ENCODE data around the gene OSGIN1. TPM values are rescaled to one million over a fixed set of nuclear protein-coding genes. Genes with fewer than 3 reads are reported as not detected.

Gene OSGIN1, protein sequence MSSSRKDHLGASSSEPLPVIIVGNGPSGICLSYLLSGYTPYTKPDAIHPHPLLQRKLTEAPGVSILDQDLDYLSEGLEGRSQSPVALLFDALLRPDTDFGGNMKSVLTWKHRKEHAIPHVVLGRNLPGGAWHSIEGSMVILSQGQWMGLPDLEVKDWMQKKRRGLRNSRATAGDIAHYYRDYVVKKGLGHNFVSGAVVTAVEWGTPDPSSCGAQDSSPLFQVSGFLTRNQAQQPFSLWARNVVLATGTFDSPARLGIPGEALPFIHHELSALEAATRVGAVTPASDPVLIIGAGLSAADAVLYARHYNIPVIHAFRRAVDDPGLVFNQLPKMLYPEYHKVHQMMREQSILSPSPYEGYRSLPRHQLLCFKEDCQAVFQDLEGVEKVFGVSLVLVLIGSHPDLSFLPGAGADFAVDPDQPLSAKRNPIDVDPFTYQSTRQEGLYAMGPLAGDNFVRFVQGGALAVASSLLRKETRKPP
- total RNA-seq (ENCODE audit: insufficient read depth, low replicate concordance) = not detected

DNA sequence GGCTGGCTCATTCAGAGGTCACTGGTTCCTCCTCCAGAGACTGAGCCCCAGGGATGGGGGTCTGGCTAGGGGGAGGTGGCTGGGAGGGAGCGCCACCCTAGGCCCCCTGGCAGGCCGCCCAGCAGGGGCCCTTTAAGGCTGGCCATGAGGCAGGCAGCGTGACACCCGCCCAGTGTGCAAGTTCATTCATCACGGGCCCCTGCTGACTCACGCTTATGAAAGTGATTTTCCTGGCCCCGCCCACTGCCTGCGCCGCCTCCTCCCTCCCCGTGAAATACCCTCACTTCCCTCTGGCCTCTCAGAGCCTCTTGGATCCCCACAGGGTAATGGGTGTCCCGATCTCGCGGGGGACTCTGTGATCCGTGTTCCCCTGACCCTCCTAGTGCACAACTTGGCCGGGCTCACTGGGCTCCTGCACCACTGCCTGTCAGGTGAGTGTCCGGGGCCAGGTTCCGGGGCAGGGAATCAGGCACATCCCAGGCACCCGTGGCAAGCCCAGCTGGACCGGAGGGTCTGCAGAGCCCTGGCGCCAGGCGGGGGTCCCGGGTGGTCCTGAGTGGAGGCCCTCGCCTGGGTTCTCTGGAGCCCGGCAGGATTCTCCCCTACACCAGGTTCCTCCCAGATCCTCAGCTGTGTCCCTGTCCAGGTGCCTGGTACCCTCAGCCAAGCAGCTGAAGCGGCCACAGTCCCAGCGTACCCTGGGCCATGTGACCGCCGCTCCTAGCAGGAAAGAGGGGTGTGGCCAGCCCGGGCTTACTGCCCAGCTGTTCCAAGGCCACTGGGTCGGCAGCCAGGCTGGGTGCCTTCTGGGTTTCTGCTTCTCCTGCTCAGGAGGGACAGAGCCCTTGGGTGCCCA, at the start of gene OSGIN1:
Gene OSGIN1 (plus strand): TSS at position 301 of the 856 bp plus-strand sequence. CDS start 4,432 bp downstream, outside the sequence.
- DNase-seq (ENCODE audit: low spot score) = peak; percentile 91

DNA sequence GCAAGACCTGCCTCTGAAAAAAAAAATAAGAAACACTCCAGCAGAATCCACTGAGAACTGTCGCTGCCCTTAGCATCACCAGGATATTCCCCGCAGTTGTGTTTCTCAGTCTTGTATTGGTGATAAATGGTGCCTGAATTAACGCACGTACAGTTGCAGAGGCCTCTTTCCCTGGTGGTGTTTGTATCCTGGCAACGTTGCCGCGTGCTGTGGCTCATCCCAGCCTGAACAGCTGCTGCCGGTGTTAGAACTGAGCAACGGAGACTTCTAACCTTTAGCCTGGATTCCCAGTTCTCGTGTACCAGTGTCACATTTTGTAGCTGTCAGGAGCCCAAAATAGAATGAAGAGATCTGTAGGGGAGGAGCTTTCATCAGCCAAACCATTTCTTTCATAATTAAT, 49.3 kb upstream of the OSGIN1 start:
- DNase-seq (ENCODE audit: low spot score) = peak; percentile 27

DNA sequence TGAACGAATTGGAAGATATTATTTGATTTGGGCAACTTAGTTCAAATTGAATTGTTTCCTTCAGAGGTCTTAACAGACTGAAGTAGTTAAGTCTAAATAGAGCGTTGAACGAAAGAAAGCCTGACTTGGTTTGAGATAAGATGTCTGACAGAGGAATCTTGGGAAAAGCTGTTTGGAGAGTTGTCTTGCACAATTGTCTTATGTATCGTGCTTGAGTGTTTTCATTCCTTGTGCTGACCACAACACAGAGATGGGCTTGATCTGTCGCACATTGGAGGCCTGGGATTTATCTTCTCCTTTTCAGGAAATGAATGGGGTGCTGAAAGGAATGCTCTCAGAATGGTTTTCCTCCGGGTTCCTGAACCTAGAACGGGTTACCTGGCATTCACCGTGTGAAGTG, 46.4 kb upstream of the OSGIN1 start:
- peak; percentile 15 for DNase-seq (ENCODE audit: low spot score)

DNA sequence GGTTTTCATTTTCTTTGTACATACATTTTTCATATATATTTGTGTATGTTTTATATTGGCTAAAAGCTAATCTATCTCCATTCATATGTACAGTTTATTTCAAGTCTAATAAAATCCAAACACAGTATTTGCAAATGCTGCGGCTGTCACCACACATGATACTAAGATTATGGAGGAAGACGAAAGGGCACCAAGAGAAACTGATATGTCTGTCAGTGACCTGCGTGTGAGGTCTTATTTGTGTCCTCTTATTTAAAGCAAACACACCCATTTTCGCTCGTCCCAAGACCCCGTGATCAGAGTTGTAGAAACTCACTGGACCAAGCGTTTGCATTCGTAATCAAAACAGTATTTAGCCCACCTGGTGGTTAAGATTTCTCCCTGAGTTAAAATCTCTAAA, 45.9 kb upstream of the OSGIN1 start:
- DNase-seq (ENCODE audit: low spot score) = no peak

DNA sequence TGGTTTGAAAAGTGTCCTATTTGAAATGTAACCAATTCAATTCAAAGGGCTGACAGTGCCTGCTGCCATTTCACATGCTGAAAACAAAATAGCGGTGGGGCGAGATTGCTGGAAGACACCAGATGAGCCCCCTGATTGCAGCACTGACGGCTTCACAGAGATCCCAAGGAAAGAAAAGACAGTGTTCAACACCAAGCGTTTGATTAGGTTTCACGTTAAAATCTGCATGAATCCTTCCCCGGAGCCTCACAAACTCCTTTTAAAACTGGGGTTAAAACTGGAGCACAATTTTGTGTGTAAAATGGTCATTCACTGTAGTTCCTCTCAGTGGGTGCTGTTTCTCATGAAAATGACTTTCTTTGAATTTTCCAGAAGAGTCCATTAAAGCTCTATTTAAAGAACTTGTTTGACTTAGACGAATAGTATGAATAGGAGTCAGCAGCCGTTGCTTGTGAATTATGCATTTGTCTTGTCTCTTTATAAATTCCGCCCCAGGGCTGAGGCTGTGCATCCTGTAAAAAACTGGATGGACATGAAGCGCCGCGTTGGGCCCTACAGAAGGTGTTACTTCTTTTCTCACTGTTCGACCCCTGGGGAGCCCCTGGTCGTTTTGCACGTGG, 45.3 kb upstream of the OSGIN1 start:
- no peak for DNase-seq (ENCODE audit: low spot score)

DNA sequence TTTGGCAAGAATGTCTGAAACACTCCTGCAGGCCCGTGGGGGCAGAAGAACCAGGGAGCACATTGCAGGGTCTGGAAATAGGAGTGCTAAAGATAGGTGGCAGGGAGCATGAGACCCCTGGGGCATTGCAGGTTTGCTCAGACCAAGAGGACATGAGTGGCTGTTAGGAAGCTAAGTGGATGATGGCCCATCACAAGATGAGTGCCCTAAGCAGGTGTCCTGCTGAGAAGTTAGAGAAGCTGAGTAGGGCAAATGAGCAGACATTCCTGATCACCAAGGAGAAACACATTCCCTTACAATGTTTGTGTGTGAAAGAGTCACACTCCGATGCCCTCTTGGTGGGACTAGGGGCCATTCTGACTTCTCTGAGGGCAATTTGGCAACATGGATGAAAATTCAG, 44.2 kb upstream of the OSGIN1 start:
- no peak for DNase-seq (ENCODE audit: low spot score)

DNA sequence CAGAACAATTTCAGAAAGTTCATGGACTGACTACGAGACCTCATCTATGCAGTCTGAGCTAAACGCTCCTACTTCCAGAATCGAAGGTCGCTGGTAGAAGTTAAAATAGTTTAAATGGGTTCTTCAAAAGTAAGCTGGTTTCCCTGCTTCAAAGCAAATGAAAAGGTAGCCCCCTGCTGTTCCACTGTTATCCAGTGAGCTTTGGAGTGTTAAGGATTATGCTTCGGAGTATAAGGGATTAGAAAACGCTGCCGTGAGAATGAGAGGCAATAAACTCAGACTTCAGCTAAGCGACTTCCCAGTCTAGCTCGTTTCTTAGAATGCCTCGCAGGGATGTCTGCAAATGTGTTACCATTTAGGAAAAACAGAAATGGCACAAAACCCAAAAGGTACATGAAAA, 41.8 kb upstream of the OSGIN1 start:
- DNase-seq (ENCODE audit: low spot score) = no peak

DNA sequence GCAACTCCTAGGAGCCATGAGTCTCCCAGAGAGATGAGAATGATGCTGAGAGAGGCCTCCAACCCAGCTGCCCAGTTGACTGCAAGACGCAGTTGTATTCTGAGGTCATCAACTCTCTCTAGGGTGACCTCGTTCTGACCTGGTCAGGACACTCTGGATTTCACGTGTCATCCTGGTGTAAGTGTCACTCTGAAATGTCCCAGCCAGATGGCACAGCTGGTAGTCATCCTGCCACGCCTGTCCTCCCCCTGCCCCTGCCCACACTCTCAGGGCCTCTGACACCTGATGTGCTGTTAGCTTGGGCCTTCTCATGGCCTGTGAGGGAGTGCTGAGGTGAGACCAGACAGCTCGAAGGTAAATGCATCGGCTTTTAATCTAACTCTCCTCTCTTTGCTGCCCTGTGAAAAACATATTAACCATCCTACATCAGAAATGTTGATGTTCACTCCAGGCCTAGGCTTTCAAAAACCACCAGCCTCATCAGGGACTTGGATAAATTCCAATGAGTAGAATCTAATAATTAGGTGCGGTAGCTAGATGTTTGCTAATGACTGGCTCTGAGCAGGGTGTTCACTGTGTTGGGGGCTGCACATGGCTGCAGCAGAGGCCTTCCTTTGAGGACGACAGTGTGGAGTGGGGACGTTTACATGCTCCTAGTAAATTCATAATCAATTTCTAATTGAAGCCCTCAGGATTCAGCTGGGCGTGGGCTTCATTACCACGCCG, 40.4 kb upstream of the OSGIN1 start:
- no peak for DNase-seq (ENCODE audit: low spot score)

DNA sequence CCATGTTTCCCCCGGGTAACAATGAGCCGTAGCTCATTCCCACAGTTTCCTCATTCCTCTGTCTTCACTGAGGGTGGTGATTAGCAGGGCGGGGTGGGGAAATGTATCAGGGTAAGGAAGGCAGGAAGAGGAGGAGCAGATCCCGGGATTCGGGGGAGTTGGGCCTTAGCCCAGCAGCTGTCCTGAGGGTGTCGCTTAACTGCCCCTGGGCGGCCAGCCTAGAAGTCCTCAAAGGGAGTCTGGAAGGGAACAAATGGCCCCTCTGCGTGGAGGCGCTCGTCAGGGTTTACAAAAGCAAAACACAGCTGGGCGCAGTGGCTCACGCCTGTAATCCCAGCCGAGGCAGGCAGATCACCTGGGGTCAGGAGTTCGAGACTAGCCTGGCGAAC, 39.8 kb upstream of the OSGIN1 start:
- no peak for DNase-seq (ENCODE audit: low spot score)

DNA sequence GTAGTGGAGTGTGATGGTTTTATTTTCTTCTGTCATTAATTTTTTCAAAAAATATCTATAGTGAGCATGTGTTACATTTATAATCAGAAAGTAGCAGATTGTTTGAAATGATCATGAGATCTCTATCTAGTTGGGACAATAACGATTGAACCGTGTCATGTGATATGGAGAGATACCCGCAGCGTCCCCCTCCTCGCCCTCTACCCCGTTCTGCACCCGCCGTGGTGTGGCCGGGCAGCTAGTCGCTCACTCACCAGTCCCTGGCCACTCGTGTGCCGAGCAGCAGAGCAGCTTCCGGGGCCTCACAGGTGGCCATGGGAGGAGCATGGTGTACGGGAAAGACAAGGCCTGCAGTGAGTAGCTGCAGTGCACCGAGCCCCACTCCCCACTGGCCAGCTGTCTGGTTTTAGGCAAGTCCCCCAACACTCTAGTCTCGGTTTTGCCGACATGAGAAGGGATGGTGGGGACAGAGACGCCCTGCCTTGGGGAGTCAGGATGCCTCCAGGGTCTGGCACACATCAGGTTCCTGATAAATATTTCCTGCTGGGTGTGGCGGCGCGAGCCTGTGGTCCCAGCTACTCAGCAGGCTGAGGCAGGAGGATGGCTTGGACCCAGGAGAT, 38.8 kb upstream of the OSGIN1 start:
- DNase-seq (ENCODE audit: low spot score) = no peak

DNA sequence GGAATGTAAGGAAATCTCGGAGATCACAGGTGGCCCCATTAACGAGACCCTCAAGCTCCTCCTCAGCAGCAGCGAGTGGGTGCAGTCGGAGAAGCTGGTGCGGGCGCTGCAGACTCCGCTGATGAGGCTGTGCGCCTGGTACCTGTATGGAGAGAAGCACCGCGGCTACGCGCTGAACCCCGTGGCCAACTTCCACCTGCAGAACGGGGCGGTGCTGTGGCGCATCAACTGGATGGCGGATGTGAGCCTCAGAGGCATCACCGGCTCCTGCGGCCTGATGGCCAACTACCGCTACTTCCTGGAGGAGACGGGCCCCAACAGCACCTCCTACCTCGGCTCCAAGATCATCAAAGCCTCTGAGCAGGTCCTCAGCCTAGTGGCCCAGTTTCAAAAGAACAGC, 38.0 kb upstream of the OSGIN1 start:
- no peak for DNase-seq (ENCODE audit: low spot score)

DNA sequence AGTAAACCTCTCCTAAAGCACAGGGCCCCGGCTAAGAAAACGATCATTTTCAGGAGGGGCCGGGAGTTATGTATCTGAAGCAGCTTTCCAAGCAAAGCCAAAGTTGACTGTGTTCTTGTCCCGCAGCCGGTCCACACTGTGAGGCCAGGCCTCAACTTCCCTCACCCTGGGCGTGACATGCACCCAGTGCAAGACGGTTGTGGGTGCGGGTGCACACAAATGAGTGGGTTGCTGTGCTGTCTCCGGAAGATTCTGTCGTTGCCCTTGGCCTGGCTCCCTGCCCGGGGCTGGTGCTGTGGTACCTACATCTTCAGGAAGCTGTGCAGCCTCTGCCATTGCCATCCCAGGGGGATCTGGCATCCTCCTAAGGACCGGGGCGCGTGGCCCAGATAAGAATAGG, 37.5 kb upstream of the OSGIN1 start:
- DNase-seq (ENCODE audit: low spot score) = no peak

DNA sequence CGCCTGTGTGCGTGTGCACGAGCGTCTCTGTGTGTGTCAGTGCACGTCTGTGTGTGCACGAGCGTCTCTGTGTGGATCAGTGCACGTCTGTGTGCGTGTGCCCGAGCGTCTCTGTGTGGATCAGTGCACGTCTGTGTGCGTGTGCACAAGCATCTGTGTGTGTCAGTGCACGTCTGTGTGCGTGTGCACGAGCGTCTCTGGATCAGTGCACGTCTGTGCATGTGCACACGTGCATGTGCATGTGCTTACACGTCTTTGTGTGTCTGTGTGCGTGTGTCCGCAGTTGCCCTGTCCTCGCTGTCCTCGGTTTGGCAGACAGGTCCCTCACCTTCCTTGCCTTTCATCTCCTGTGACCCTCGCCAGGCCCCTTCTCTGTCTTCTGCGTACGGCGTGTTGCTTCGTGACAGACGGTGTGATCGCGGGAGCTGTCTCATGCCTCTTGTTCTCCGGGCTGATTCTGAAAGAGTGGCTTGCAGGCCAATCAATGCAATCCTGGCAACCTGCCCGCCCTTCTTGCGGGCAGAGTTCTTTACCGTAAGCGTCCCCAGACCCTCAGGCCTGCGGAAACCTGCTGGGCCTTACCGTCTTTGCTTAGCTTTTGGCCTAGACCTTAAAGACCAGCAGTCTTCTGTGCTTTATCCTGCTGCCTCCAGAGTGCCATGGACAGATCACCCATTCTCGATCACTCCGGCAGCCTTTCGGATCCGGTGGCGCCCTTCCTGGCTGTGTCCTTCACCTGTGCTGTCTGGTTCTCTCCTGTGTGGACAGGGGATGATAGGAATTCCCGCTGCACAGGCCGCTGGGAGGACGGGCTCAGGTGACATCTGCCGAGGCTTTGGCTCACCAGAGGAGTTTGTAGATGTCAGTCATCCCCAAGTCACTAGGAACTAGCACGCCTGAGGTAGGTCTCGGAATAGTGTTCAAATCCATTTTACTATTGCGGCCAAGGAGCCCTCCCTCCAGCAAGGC, 35.6 kb upstream of the OSGIN1 start:
- no peak for DNase-seq (ENCODE audit: low spot score)

DNA sequence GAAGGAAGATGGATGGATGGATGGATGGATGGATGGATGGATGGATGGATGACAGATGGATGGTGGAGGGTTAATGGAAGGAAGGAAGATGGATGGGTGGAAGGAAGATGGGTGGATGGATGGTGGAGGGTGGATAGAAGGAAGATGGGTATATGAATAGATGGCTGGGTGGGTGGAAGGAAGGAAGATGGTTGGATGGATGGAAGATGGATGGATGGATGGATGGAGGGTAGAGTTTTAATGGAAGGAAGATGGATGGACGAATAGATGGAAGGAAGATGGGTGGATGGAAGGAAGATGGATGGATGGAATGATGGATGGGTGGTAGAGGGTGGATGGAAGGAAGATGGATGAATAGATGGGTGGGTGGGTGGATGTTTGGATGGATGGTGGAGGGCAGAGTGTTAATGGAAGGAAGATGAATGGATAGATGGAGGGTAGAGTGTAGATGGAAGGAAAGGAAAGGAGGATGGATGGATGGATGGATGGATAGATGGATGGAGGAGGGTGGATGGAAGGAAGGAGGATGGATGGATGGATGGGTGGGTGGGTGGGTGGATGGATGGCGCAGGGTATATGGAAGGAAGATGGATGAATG, 32.0 kb upstream of the OSGIN1 start:
- DNase-seq (ENCODE audit: low spot score) = no peak

DNA sequence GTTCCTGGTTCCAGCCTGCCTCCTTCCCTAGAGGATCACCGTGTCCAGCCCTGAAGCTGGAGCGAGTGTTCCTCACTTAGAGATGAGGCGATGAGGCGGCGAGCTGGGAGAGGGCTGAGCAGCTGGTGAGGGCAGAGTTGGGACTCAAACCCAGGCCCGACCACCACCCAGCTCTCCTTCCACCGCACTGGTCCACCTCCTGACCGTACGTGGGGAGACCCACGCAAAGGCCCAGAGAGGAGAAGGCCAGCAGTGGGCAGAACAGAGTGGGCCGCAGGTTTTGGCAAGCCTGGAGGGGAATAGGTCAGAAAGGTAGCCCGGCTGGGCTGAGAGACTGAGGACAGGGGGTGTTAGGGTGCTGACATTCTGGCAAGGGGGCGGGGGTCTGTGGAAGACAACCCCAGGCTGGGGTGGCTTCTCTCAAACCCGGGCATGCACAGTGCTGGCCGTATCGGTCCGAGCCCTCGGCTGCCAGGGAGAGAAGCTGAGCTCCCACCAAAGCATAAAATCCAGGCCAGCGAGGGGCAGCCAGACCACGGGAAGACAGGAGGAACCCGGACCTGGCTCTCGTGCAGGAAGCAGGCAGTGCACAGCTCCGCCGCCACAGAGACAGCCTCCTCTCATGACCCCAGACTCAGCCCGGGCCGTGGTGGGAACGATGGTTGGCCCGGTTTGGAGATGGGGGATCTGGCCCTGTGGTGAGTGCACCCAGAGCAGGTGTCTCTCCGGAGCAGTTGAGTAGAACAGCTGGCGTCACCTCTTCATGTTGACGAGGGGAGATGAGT, 29.3 kb upstream of the OSGIN1 start:
- no peak for DNase-seq (ENCODE audit: low spot score)

DNA sequence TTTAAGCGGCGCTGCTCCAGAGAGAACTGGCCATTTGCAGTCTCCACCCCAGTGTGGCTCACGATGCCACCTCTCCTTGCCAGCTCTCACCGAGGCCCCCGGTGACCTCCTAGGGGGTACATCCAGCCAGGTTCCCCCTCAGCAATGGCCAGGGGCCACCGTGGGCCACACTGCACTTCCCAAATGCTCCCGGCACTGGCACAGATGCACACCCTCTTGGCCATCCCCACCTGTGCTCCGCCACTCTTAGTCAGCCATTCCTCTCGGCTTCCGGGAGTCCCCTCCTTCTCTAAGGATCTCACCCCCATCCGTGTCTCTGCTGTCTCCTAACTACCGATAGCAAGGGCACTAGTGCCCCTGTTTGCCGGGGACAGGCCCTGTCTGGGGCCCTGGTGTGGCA, 28.4 kb upstream of the OSGIN1 start:
- DNase-seq (ENCODE audit: low spot score) = no peak

DNA sequence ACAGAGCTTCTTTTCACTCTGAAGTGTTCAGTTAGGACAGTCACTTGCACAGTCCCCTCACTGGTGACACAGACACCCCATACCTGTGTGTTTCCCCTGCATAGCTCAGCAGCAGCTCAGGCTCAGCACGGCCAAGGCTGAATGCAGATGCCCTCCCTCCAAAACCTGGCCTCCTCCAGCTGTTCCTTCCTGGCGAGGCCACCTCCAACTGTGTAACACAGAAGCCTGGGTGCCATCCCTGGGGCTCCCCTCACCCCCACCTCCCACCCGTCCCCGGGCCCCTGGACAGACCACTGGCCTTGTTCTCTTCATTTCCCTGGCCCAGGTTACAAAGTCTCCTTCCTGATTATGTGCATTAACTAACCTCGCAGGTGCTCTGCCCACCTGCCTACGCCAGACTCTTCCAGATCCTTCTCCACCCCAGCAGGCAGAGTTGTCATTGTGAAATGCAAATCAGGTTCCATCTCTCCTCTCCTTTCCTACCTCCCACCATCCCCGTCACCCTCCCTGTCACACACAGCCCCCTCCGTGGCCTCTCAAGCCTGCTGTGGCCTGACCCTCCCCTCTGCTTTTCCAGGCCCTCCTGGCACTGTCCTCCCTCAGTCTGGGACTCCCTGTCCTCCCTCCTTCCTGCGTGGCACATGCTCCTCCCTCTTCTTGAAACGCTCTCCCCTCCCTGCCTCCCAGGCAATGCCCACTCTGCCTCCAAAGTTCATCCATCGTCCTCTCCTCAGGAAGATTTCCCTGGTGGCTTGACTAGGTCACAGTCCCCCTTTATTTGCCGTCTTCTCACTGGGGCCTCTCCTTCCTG, 27.7 kb upstream of the OSGIN1 start:
- no peak for DNase-seq (ENCODE audit: low spot score)
